PC-3 (cell line): ENCODE data around the gene FA2H. TPM values are rescaled to one million over a fixed set of nuclear protein-coding genes. Genes with fewer than 3 reads are reported as not detected.
A peak's percentile ranks its signal among the peaks of the same experiment; 100 is the strongest.

Experiments
- ATAC-seq: fragments of 200-7000 bp; cut with Tn5 transposase; 2 replicates; pipeline ENCODE4 v1.9.1; 2020; ENCODE audit warnings: mild to moderate bottlenecking, moderate library complexity
- BruUV-seq: library from RNA; stranded (reverse); fragments of 400-500 nt; replicated peaks from 2 replicates; lab custom pipeline; 2021; lab: Mats Ljungman, UMichigan
- CTCF ChIA-PET: fragments of 300-600 bp; sonication (Branson Sonifier 250); formaldehyde crosslinking; loops from one replicate; lab custom pipeline; 2022; ENCODE audit warnings: antibody characterized with exemption; lab: Charles Lee
- POLR2A ChIA-PET: fragments of 300-600 bp; sonication (Branson Sonifier 250); formaldehyde crosslinking; loops from one replicate; lab custom pipeline; 2022; ENCODE audit warnings: antibody characterized with exemption; ENCODE audit not compliant: unreplicated experiment; lab: Charles Lee
- DNase-seq: peaks from one replicate; pipeline ENCODE4 v3.0.0-alpha.2; 2015
- H2AFZ ChIP-seq: fragments of 300-600 bp; sonication (generic); 2 replicates; pipeline ENCODE4 v1.6.0; 2016; ENCODE audit warnings: antibody characterized with exemption, low read length
- H3F3A ChIP-seq: fragments of 300-600 bp; sonication (generic); one replicate; pipeline ENCODE4 v1.6.0; 2017; ENCODE audit warnings: antibody characterized with exemption, low read length, control low read depth, mild to moderate bottlenecking; ENCODE audit not compliant: unreplicated experiment
- H3K27ac ChIP-seq: fragments of 300-600 bp; sonication (generic); 2 replicates; pipeline ENCODE4 v1.5.1; 2016; ENCODE audit warnings: mild to moderate bottlenecking, low read length
- H3K27me3 ChIP-seq: fragments of 300-600 bp; sonication (generic); 2 replicates; pipeline ENCODE4 v1.6.1; 2016; ENCODE audit warnings: low read length, mixed read lengths
- H3K36me3 ChIP-seq: fragments of 300-600 bp; sonication (generic); 2 replicates; pipeline ENCODE4 v1.6.1; 2016; ENCODE audit warnings: low read depth, mixed run types, low read length, mixed read lengths
- H3K4me1 ChIP-seq: fragments of 300-600 bp; sonication (generic); 2 replicates; pipeline ENCODE4 v1.5.1; 2016; ENCODE audit warnings: low read length; ENCODE audit not compliant: insufficient read depth
- H3K4me2 ChIP-seq: fragments of 300-600 bp; sonication (generic); 2 replicates; pipeline ENCODE4 v1.6.0; 2016; ENCODE audit warnings: low read length
- H3K4me3 ChIP-seq: fragments of 300-600 bp; sonication (generic); 2 replicates; pipeline ENCODE4 v1.5.1; 2016; ENCODE audit warnings: mild to moderate bottlenecking, low read length, mixed read lengths
- H3K79me2 ChIP-seq: fragments of 300-600 bp; sonication (generic); 2 replicates; pipeline ENCODE4 v1.6.1; 2017; ENCODE audit warnings: low read length, mixed read lengths
- H3K9ac ChIP-seq: fragments of 300-600 bp; sonication (generic); 2 replicates; pipeline ENCODE4 v1.6.0; 2016; ENCODE audit warnings: mild to moderate bottlenecking, low read length
- H3K9me2 ChIP-seq: fragments of 300-600 bp; sonication (generic); replicated peaks from 2 replicates; pipeline ENCODE4 v1.6.1; 2016; ENCODE audit warnings: mixed run types, low read length, mixed read lengths
- H3K9me3 ChIP-seq: fragments of 300-600 bp; sonication (generic); 2 replicates; pipeline ENCODE4 v1.6.1; 2016; ENCODE audit warnings: low read length, mixed read lengths
- H4K20me1 ChIP-seq: fragments of 300-600 bp; sonication (generic); 2 replicates; pipeline ENCODE4 v1.6.1; 2016; ENCODE audit warnings: low read length, mixed read lengths
- EZH2 ChIP-seq: fragments of 300-600 bp; sonication (generic); IDR thresholded peaks from one replicate; pipeline ENCODE4 v1.6.1; 2017; ENCODE audit warnings: antibody characterized with exemption, mild to moderate bottlenecking, low read length; ENCODE audit not compliant: unreplicated experiment
- EZH2phosphoT487 ChIP-seq: fragments of 300-600 bp; sonication (generic); IDR thresholded peaks from 2 replicates; pipeline ENCODE4 v1.6.1; 2018; ENCODE audit warnings: mild to moderate bottlenecking, antibody characterized with exemption, low read length, borderline replicate concordance
- intact Hi-C: fragments of 100-400 bp; cut with micrococcal nuclease; formaldehyde crosslinking; loops from 2 replicates; pipeline ENCODE4 v1.9.0; 2023
- total RNA-seq: library from RNA; depleted of rRNA; stranded (reverse); fragments of >200 nt; gene quantifications from 2 replicates; pipeline ENCODE4 v1.2.3, GENCODE V29; 2014
- TF ChIP-seq, protein P1 (sequence below): fragments of 300-600 bp; sonication (generic); conservative IDR thresholded peaks from 2 replicates; pipeline ENCODE4 v1.5.1; 2017; ENCODE audit warnings: antibody characterized with exemption, low read depth, mild to moderate bottlenecking, low read length

Gene FA2H
- total RNA-seq, 1 experiment from 2014 or later = 3.9 TPM

- H3K4me2 ChIP-seq = peak overlapping the region; percentile 46
Observed at GRCh38 chr16:74737521-74737920, 37.1 kb downstream of the FA2H start.

DNA sequence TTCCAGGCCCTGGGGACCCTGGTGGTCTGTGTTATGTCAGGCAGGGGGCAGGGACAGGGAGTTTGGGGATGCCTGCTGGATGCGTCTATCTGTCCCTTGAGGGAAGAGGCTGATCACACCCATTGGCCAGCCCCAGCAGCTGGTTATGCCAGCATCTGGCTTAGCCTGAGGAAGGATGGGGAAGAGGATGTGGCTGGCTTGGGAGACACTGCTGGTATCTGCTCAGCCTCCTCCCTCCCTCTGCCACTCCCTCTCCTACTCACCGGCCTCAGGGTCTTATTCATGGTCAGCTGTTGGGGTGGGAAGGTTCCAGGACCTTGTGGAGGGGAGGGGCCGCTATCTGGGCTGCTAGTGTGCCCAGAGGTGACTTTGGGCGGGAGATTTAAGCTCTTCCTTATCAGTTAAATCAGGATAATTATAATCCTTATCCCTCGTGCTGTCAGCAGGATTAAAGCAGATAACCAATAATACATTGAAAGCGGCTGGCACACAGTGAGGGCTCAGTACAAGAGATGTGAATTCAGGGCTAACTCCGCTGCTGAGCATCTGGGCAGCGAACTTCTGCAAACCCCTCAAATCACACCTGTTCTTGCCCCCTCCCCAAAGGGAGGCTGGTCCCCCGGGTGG, 38.0 kb downstream of the FA2H start:
- no peak overlapping the region for H3K4me2 ChIP-seq
- CTCF ChIA-PET = no interaction called here
- H3K79me2 ChIP-seq = no peaks in the 10 kb centered on the region
- TF ChIP-seq, protein P1, sequence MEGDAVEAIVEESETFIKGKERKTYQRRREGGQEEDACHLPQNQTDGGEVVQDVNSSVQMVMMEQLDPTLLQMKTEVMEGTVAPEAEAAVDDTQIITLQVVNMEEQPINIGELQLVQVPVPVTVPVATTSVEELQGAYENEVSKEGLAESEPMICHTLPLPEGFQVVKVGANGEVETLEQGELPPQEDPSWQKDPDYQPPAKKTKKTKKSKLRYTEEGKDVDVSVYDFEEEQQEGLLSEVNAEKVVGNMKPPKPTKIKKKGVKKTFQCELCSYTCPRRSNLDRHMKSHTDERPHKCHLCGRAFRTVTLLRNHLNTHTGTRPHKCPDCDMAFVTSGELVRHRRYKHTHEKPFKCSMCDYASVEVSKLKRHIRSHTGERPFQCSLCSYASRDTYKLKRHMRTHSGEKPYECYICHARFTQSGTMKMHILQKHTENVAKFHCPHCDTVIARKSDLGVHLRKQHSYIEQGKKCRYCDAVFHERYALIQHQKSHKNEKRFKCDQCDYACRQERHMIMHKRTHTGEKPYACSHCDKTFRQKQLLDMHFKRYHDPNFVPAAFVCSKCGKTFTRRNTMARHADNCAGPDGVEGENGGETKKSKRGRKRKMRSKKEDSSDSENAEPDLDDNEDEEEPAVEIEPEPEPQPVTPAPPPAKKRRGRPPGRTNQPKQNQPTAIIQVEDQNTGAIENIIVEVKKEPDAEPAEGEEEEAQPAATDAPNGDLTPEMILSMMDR = no peak
- TF ChIP-seq EZH2phosphoT487 (no peak), EZH2 (no peak)
- POLR2A ChIA-PET = no interaction called here
- no peaks in the 10 kb centered on the region for H3F3A ChIP-seq
- H3K4me3 ChIP-seq = no peak overlapping the region
- BruUV-seq = no TSS peak
- H3K9me3 ChIP-seq = no peaks in the 10 kb centered on the region
- peak overlapping the region; percentile 88 for H3K9ac ChIP-seq
- DNase-seq (peak; percentile 27), ATAC-seq (0 out of 2 replicates have a peak, but pooled peaks have one; percentile 12)
- H3K27ac ChIP-seq = peak overlapping the region; percentile 90
- no peaks in the 10 kb centered on the region for H4K20me1 ChIP-seq
- H3K9me2 ChIP-seq = no peaks in the 10 kb centered on the region
- H3K4me1 ChIP-seq = peaks cover 39% of the 10 kb centered on the region
- no peak overlapping the region for H2AFZ ChIP-seq
- H3K36me3 ChIP-seq = no peaks in the 10 kb centered on the region
- intact Hi-C loops = no loop called here
- H3K27me3 ChIP-seq = no peaks in the 10 kb centered on the region

More at GRCh38 chr16:74737521-74737920, 37.1 kb downstream of the FA2H start:
- TF ChIP-seq EZH2phosphoT487 (no peak), EZH2 (no peak)
- TF ChIP-seq, protein P1 = no peak
- intact Hi-C loops = no loop called here
- Histone ChIP-seq H3K4me3 (no peak overlapping the region), H3K27ac (peak overlapping the region; percentile 90), H4K20me1 (no peaks in the 10 kb centered on the region), H3K9ac (peak overlapping the region; percentile 88), H3K9me2 (no peaks in the 10 kb centered on the region), H3K36me3 (no peaks in the 10 kb centered on the region), H3K79me2 (no peaks in the 10 kb centered on the region), H2AFZ (no peak overlapping the region), H3F3A (no peaks in the 10 kb centered on the region), H3K27me3 (no peaks in the 10 kb centered on the region), H3K9me3 (no peaks in the 10 kb centered on the region), H3K4me1 (peaks cover 48% of the 10 kb centered on the region)
- ChIA-PET CTCF (no interaction called here), POLR2A (no interaction called here)
- DNase-seq (no peak), ATAC-seq (no peak)
- TSS peak; percentile 51 for BruUV-seq

- no peaks in the 10 kb centered on the region for H3K36me3 ChIP-seq
- no TSS peak for BruUV-seq
- no peak overlapping the region for H2AFZ ChIP-seq
- H3K79me2 ChIP-seq = no peaks in the 10 kb centered on the region
- ChIA-PET CTCF (no interaction called here), POLR2A (no interaction called here)
- TF ChIP-seq EZH2 (no peak), EZH2phosphoT487 (no peak)
- TF ChIP-seq, protein P1 = no peak
- peaks cover 37% of the 10 kb centered on the region for H3K4me1 ChIP-seq
- H3K27me3 ChIP-seq = no peaks in the 10 kb centered on the region
- H3F3A ChIP-seq = no peaks in the 10 kb centered on the region
- no peaks in the 10 kb centered on the region for H3K9me2 ChIP-seq
- no peak overlapping the region for H3K27ac ChIP-seq
- intact Hi-C loops = no loop called here
- no peak overlapping the region for H3K9ac ChIP-seq
- H3K4me3 ChIP-seq = no peak overlapping the region
- DNase-seq = no peak
- H3K9me3 ChIP-seq = no peaks in the 10 kb centered on the region
- no peak overlapping the region for H3K4me2 ChIP-seq
- no peak for ATAC-seq
- H4K20me1 ChIP-seq = no peaks in the 10 kb centered on the region
Observed at GRCh38 chr16:74735554-74735953, 39.1 kb downstream of the FA2H start.
